Measurements from ENCODE around the gene MOSPD3.

Gene MOSPD3

DNA sequence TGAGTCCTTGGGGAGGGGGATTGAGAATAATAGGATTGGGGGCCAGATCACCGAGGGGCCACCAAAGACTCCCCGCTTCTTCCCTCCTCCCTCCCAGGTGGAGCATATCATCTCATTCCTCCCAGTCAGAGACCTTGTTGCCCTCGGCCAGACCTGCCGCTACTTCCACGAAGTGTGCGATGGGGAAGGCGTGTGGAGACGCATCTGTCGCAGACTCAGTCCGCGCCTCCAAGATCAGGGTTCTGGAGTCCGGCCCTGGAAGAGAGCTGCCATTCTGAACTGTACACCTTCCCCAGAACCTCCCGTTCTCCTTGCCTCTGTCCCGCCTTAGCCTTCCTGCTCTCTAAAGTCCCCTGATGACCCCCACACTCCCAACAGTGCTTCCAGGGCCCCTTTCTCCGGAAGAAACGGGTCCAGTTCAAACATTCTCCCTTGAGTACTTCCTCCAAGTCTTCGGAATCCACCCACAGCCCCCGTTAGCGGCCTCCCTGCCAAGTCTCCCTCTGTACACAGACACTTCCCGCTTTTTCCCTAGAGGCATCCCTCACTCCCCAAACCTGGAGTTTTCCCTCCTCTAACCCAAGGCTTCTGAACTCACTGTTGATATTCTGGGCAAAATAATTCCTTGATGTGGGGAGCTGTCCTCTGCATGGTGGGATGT is 22.1 kb upstream of the MOSPD3 start:
- DNase-seq (ENCODE audit: low read depth in 2 of 2, low spot score in 1 of 2), result no peak

DNA sequence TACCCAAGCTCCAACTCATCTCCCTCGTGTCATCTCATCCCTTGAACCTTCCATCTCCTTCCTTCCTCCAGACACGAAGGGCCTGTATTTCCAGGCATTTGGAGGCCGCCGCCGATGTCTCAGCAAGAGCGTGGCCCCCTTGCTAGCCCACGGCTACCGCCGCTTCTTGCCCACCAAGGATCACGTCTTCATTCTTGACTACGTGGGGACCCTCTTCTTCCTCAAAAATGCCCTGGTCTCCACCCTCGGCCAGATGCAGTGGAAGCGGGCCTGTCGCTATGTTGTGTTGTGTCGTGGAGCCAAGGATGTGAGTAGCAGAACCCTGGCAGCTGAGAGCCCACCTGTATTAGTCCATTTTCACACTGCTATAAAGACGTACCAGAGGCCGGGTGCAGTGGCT is 20.7 kb upstream of the MOSPD3 start:
- no peak for DNase-seq (ENCODE audit: low read depth in 2 of 2, low spot score in 1 of 2)

DNA sequence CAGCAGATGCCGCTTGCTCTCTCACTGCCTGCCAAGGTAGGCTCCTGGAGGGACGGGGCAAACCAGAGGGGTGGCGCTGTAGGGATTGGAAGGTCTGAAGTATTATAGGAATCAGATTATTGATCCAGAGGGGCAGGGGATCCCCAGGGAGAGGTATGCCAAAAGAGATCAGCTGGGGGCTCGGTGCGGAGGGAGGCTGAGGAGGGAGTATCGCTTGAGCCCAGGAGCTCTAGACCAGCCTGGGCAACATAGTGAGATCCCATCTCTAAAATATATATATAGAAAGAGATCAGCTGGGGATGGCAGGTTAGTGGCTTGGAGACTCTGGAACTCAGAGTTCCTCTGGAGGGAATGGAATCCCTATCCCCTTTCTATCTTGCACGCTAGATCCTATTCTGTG is 17.2 kb upstream of the MOSPD3 start:
- DNase-seq (ENCODE audit: low read depth in 2 of 2, low spot score in 1 of 2), result no peak

DNA sequence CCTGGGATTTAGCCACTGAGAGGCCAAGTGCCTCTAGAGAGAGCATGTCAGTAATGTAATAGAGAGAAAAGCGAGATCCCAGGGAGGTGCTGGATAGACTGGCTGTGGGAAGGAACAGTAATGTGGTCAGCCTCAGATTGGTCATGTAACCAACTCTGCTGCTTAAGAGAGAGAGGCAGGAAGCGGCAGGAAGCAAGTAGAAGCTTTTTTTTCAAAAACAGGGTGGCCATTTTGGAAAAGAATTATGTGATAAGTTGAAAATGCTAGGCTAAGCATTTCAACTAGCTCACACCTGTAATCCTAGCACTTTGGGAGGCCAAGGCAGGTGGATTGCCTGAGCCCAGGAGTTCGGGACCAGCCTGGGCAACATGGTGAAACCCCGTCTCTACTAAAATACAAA is 13.9 kb upstream of the MOSPD3 start:
- no peak for DNase-seq (ENCODE audit: low read depth in 2 of 2, low spot score in 1 of 2)

DNA sequence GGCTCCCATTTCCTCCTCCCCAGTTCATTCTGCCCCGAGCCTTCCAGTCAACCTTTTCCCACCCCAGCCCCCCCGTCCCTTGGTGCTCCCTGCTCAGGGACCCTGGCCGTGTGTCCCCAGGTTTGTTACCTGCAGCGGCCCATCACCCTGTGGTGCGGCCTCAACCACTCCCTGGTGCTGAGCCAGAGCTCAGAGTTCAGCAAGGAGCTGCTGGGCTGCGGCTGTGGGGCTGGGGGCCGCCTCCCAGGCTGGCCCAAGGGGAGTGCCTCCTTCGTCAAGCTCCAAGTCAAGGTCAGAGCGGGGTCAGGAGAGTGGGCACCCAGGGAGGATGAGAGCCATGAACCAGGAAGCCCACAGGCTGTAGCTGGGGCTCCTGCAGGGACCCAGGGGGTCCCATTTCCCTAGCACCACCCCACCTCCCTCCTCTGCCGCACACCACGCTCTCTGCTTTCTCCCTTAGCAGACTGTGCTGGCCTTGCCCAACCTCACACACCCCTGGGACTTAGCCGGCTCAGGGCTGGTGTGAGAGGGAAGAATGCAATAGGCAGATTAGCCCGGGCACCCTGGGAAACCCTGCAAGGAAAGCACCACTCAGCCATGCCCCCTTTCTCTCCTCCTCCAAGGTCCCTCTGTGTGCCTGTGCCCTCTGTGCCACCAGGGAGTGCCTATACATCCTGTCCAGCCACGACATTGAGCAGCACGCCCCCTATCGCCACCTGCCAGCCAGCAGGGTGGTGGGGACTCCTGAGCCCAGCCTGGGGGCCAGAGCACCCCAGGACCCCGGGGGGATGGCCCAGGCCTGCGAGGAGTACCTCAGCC is 12.2 kb upstream of the MOSPD3 start:
- no peak for DNase-seq (ENCODE audit: low read depth in 2 of 2, low spot score in 1 of 2)

DNA sequence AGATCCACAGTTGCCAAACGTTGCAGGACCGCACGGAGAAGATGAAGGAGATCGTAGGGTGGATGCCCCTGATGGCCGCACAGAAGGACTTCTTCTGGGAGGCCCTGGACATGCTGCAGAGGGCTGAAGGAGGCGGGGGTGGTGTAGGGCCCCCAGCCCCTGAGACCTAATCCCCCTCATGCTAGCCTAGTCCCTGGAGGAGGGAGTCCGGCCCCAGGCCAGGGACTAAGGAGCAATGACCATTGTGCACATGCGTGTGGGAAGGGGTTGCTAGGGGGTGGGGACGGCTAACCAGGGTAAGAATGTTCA is 11.7 kb upstream of the MOSPD3 start:
- DNase-seq (ENCODE audit: low read depth in 2 of 2, low spot score in 1 of 2), result no peak

DNA sequence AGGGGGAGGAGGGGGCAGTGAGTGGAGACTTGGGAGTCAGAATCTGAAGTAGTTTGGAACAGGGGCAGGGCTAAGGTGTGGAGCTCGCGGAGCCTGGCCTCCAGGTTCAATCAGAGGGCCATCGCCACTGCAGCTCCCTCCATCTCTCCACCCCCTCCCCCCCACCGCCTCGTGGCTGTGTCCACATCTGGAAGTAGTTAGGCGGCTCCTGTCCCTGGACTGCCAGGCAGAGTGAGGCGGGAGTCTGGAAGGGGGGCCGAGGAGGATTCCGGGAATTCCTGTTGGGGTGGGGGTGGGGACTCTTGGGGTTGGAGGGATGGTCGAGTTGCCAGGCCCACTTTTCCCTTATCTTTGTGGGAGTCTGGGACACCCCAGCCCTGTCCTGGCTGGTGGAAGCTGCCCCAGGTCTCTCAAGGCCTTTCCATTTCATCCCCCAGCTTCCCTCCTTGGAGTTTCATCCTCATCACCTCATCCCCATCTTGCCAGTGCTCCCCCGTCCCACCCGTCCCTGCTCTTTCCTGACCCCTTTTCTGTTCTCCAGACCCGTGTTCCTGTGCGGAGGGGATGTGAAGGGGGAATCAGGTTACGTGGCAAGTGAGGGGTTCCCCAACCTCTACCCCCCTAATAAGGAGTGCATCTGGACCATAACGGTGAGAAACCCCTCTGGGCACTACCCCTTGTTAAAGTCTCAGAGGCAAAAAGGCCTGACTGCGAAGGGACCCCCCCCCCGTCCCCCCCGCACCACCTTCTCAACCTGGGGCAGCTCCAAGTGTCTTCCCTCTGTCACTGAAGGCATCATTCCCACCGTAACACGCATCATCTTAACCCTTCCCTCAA is 9.2 kb upstream of the MOSPD3 start:
- no peak for DNase-seq (ENCODE audit: low read depth in 2 of 2, low spot score in 1 of 2)

DNA sequence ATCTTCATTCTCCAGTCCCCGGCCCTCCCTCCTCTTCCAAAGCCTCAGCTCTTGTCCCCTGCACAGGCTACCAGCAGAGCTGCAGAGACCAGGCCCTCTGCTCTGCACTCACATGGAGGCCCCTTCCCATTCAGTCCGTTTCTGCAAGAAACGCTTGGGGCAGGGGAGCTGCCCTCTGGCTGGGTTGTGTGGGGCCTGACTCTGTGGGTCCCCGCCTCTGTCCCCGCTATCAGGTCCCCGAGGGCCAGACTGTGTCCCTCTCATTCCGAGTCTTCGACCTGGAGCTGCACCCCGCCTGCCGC is 8.7 kb upstream of the MOSPD3 start:
- DNase-seq (ENCODE audit: low read depth in 2 of 2, low spot score in 1 of 2), result no peak

DNA sequence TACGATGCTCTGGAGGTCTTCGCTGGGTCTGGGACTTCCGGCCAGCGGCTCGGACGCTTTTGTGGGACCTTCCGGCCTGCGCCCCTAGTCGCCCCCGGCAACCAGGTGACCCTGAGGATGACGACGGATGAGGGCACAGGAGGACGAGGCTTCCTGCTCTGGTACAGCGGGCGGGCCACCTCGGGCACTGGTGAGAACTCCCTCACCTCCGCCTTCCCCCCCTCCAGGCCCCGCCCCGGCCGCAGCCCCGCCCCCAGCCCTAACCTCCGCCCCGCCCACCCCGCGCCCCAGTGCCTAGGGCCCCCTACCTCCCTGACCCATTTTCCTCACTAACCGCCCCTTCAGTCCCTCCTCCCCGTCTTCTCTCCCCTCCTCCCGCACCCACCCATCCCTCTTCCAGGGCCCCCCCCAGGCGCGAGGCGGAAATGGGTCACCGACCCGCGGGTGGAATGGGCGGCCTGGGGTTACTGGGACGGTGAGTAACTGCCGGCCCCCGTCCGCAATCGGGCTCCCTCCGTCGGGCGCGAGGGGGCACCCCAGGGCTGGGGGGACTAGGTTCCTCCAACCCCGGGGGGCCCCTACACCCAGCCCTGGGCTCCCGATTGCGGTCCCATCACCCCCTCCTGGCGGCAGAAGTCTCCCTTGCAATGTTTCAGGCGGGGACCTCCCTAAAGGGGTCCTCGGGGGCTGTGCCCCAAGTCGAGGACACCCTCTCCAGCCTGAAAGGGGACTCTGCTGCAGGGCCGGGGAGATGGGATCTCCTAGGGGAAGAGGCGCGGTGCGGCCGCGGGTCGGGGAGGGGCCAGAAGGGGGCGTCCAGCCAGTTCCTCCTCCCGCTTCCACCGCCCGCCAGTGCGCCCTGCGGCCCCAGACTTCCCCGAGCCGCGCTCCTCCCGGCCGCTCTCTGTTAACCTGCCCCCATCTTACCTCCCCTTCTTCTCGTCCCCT is 8.0 kb upstream of the MOSPD3 start:
- peak; percentile 27 to 66 for DNase-seq (ENCODE audit: low read depth in 2 of 2, low spot score in 1 of 2)

DNA sequence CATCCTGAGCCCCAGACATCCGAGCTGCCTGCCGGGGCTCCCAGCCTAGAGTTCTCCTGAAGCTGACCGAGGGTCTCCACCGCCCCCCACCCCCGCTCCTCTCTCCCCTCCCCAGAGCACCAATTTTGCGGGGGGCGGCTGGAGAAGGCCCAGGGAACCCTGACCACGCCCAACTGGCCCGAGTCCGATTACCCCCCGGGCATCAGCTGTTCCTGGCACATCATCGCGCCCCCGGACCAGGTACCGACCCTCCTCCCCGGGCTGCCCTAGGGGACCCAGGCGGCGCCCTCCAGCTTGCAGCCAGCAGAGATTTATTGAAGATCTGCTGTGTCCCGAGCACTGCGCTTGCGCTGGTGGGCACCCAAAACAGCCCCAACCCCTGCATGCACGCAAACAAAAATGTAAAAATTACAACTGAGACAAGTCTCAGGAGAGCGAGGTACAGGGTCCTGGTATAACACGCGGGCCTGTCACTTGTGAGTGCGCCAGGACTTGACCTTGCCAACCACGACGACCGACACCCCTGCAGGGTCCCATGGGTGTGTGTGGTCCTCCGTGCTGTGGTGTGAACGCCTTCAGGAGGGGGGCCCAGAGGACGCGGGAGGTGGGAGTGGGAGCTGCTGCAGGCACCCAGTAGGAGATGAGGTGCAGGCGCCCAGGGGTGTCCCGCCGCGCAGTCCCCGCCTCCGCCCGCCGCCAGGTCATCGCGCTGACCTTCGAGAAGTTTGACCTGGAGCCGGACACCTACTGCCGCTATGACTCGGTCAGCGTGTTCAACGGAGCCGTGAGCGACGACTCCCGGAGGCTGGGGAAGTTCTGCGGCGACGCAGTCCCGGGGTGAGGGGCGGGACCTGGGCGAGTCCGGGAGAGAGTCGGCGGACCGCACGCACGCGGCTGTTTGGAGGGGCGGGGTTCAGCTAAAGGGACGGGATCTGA is 7.1 kb upstream of the MOSPD3 start:
- DNase-seq (ENCODE audit: low read depth in 2 of 2, low spot score in 1 of 2), result no peak

DNA sequence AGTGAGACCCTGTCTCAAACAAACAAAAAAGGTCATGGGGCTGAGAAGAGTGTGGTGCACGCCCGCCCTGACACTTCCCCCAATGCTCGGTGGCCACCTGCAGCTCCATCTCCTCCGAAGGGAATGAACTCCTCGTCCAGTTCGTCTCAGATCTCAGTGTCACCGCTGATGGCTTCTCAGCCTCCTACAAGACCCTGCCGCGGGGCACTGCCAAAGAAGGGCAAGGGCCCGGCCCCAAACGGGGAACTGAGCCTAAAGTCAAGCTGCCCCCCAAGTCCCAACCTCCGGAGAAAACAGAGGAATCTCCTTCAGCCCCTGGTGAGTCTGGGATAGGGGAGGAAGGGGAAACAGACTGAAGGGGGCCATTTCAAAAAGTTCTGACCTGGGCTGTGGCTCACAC is 6.0 kb upstream of the MOSPD3 start:
- DNase-seq (ENCODE audit: low read depth in 2 of 2, low spot score in 1 of 2), result no peak

DNA sequence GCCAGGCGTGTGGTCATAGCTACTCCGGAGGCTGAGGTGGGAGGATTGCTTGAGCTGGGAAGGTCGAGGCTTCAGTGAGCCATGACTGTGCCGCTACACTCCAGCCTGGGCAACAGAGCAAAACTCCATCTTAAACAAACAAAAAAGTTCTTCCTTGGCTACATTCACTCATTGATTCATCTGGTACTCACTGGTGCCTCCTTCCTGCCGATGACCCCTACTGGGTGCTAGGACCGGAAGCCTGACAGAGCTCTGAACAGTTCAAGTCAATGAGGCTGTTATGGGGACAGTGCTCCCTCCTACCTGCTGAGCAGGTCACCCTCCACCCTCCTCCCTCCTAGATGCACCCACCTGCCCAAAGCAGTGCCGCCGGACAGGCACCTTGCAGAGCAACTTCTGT is 5.2 kb upstream of the MOSPD3 start:
- no peak for DNase-seq (ENCODE audit: low read depth in 2 of 2, low spot score in 1 of 2)

DNA sequence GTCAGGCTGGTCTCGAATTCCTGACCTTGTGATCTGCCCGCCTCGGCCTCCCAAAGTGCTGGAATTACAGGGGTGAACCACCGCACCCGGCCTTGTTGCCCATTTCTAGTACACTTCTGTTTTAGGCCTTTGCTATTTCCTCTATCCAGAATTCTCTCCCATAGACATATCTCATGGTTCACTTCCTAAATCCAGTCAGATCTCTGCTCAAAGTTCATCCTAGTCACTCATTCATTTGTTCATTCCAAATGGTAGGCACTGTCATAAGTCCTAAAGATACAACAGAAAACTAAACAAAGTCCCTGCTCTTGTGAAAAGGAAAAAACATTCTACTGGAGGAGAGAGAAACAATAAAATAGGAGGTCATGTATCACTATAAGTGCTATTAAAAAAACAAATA is 2.4 kb upstream of the MOSPD3 start:
- DNase-seq (ENCODE audit: low read depth in 2 of 2, low spot score in 1 of 2), result no peak

DNA sequence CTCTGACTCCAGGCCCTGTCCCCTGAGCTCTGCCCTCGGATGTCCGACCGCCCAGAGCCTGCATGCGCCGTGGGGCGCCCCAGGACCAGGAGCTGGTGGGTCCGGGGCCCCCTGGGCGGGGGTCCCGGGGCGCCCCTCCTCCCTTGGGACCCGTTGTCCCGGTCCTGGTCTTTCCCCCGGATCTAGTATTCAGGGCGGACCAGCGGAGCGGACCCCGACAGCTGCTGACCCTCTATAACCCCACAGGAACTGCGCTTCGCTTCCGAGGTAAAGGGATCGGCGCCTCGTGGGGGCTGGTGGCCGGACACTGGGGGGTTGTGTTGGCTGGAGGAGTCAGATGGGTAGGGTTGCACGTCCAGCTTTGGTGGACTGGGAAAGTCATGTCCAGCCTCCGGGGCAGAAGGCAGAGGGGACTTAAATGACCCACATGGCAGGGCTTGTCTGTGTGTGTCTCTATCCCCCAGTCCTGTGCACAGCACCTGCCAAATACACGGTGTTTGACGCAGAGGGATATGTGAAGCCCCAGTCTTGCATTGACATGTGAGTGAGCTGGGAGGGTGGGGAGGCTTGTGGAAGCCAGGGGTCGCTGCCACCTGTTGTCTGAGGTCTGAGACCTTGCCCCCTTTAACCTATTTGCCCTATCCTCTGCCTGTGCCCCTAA is 520 bp downstream of the MOSPD3 start:
- no peak for DNase-seq (ENCODE audit: low read depth in 2 of 2, low spot score in 1 of 2)

DNA sequence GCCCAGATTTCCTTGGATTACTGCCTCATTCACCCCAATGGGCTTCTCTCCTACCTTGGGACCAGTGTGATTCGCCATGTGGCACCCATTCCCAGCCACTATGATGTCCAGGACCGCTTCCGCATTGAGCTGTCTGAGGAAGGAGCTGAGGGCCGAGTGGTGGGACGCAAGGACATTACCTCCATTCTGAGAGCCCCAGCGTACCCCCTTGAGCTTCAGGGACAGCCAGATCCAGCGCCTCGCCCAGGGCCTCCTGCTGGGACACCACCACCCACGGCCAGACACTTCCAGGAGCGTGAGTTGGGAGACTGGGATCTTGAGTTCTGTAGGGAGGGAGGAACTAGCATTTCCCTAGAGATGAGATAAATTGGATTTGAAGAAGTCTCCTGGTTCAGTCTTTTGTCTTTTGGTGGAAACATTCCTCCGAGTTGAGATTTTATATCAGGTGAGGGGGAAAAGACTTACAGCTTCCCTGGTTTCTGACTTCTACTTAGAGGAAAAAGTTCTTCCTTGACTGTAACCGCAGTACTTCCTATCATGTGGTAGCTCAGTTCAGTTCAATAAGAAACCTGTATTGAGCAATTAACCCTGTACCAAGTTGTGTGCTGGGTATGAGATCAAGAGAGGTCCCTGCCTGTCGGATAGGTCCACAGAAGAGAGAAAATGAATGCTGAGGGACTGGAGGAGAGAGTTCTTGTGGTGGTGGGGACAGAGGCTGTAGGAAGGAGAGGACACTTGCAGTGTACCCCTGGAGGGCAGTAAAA is 1.3 kb downstream of the MOSPD3 start:
- no peak for DNase-seq (ENCODE audit: low read depth in 2 of 2, low spot score in 1 of 2)

DNA sequence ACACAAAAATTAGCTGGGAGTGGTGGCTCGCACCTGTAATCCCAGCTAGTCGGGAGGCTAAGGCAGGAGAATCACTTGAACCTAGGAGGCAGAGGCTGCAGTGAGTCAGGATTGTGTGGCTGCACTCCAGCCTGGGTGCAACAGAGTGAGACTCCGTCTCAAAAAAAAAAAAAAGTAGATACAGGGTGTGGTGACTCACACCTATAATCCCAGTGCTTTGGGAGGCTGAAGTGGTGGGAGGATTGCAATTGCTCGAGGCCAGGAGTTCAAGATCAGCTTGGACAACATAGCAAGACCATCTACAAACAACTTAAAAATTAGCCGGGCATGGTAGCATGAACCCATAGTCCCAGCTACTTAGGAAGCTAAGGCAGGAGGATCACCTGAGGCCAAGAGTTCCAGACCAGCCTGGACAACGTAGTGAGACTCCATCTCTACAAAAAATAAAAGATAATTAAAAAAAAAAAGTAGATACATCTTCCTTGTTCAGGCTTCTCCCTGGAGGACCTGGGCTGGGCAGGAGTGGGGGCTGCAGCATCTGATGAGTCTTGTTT is 2.0 kb downstream of the MOSPD3 start:
- DNase-seq (ENCODE audit: low read depth in 2 of 2, low spot score in 1 of 2), result no peak

DNA sequence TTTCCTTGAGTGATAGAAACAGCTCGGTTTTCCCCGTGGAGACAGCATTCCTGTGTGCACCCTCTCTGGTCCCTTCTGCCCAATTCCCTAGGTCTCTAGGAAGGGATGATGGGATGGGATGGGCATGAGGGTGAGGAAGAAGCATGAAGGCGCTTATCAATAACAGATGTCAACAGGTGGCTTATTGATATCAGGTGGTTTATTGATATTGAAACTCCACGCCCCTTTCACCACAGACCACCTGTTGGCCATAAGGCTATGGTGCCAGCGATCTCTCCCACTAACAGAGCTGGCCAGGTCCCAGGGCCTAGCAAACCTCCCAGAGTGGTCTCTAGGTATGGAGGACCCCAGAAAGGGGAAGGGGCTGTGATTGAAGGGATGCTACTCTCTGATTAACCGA is 7.9 kb downstream of the MOSPD3 start:
- no peak for DNase-seq (ENCODE audit: low read depth in 2 of 2, low spot score in 1 of 2)

DNA sequence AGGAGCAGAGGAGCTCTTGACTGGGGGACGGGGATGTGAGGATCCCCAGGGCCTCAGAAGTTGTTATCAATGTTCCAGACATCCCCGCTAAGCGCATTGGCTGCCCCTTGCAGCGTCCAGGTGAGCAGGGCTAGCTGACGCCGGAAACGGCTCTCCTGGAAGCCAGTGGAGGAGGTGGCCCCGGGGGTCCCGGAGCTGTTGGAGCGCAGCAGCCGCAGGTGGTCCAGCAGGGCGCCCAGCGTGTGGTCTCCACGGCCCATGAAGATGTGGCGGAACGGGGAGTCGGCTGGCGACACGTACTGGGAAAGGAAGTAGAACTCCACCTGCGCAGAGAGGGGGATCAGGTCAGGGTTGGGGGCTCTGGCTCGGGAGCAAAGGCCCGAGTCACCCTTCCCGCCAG is 8.5 kb downstream of the MOSPD3 start:
- DNase-seq (ENCODE audit: low read depth in 2 of 2, low spot score in 1 of 2), result no peak

DNA sequence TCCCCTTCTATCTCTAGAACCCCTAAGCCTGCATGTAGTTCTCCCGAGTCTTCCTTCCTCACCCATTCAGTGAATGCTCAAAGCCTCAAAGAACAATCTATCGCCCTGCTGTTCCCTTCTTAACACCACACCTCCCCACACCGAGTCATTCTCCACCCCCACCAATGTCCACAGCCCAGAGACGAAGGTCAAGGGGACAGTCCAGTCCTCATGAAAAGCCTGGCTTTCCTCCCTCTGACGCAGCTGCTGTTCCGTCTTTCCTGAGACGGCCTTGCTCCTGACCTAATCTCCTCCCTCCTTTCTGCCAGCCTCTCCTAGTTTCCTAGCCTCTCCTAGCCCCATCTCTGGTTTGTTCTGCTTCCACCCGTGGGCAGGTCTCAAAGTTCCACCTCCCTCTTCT is 9.2 kb downstream of the MOSPD3 start:
- DNase-seq (ENCODE audit: low read depth in 2 of 2, low spot score in 1 of 2), result no peak
